CD14-positive monocyte (primary cell): Measurements from ENCODE around the gene LETM1. TPM values are rescaled to one million over a fixed set of nuclear protein-coding genes. Genes with fewer than 3 reads are reported as not detected.

ENCODE experiments used
- DNase-seq, 3 donors: peaks; one replicate each; pipeline ENCODE4 v3.0.0-alpha.2; 2011 to 2022
- H2AFZ ChIP-seq: 2 replicates; pipeline ENCODE4 v1.6.0; 2012; ENCODE audit warnings: mild to moderate bottlenecking, low read depth, low read length, inconsistent platforms; ENCODE audit not compliant: insufficient read depth, poor library complexity, severe bottlenecking
- H3K27ac ChIP-seq, 2 donors: 1 replicate in 1 of 2; 2 replicates in 1 of 2; pipeline ENCODE4 v1.5.1; 2012 to 2013; ENCODE audit warnings: low read length in 2 of 2, control low read depth in 1 of 2, inconsistent platforms in 1 of 2, low read depth in 1 of 2, mild to moderate bottlenecking in 1 of 2
- H3K27me3 ChIP-seq, 2 donors: one replicate each; pipeline versions ENCODE4 v1.6.0 to v1.6.1; 2011 to 2013; ENCODE audit warnings: low read length in 2 of 2; ENCODE audit not compliant: control insufficient read depth in 2 of 2, insufficient read depth in 2 of 2
- H3K36me3 ChIP-seq, 2 donors: replicated peaks in 1 of 2; 1 replicate in 1 of 2; 2 replicates in 1 of 2; pipeline versions ENCODE4 v1.5.1 to v1.6.1; 2012 to 2013; ENCODE audit warnings: low read length in 2 of 2, control low read depth in 1 of 2, inconsistent platforms in 1 of 2, mild to moderate bottlenecking in 1 of 2; ENCODE audit not compliant: insufficient read depth in 2 of 2, control insufficient read depth in 1 of 2
- H3K4me1 ChIP-seq, 2 donors: 1 replicate in 1 of 2; 2 replicates in 1 of 2; pipeline versions ENCODE4 v1.5.1 to v1.6.1; 2012 to 2013; ENCODE audit warnings: low read length in 2 of 2, control low read depth in 1 of 2, inconsistent platforms in 1 of 2, mild to moderate bottlenecking in 1 of 2, moderate library complexity in 1 of 2; ENCODE audit not compliant: insufficient read depth in 2 of 2, control insufficient read depth in 1 of 2
- H3K4me2 ChIP-seq: replicated peaks from 2 replicates; pipeline ENCODE3; 2012; ENCODE audit warnings: low read length, moderate library complexity, mild to moderate bottlenecking; ENCODE audit not compliant: poor library complexity, severe bottlenecking; ENCODE audit errors: extremely low read depth
- H3K4me3 ChIP-seq, 3 experiments: fragments of 200-600 bp in 1 of 3; sonication (generic) in 1 of 3; replicated peaks in 1 of 3; 1 replicate in 2 of 3; 2 replicates in 1 of 3; pipeline ENCODE4 v1.5.1; 2011 to 2013; ENCODE audit warnings: low read length in 3 of 3, mild to moderate bottlenecking in 3 of 3, control low read depth in 2 of 3, low read depth in 2 of 3, inconsistent platforms in 1 of 3, moderate library complexity in 1 of 3
- H3K79me2 ChIP-seq: 2 replicates; pipeline ENCODE4 v1.6.0; 2012; ENCODE audit warnings: mild to moderate bottlenecking, control low read depth, inconsistent platforms, low read length, moderate library complexity; ENCODE audit not compliant: insufficient read depth
- H3K9ac ChIP-seq: 2 replicates; pipeline ENCODE4 v1.6.0; 2017; ENCODE audit warnings: low read length, mild to moderate bottlenecking; ENCODE audit not compliant: insufficient read depth, poor library complexity, severe bottlenecking
- H3K9me3 ChIP-seq, 2 donors: replicated peaks in 1 of 2; 1 replicate in 1 of 2; 2 replicates in 1 of 2; pipeline versions ENCODE4 v1.5.1 to v1.6.1; 2012 to 2013; ENCODE audit warnings: low read length in 2 of 2, control low read depth in 1 of 2; ENCODE audit not compliant: control insufficient read depth in 1 of 2, insufficient read depth in 1 of 2
- H4K20me1 ChIP-seq: 2 replicates; pipeline ENCODE4 v1.6.0; 2012; ENCODE audit warnings: mild to moderate bottlenecking, low read length, control low read depth, moderate library complexity; ENCODE audit not compliant: insufficient read depth
- H3K27ac Mint-ChIP-seq, 7 donors: one replicate each; pipeline ENCODE4 v1.8.0; 2020; ENCODE audit warnings: mild to moderate bottlenecking in 7 of 7, mixed read lengths in 7 of 7, moderate library complexity in 6 of 7, inconsistent platforms in 2 of 7
- H3K27me3 Mint-ChIP-seq, 3 donors: one replicate each; pipeline ENCODE4 v1.8.0; 2021 to 2022; ENCODE audit warnings: low read depth in 3 of 3, mild to moderate bottlenecking in 3 of 3, mixed read lengths in 3 of 3, moderate library complexity in 3 of 3, inconsistent platforms in 1 of 3
- H3K36me3 Mint-ChIP-seq, 2 donors: one replicate each; pipeline ENCODE4 v1.8.0; 2020; ENCODE audit warnings: mixed read lengths in 2 of 2, inconsistent platforms in 1 of 2, mild to moderate bottlenecking in 1 of 2
- H3K4me1 Mint-ChIP-seq: one replicate; pipeline ENCODE4 v1.8.0; 2020; ENCODE audit warnings: mild to moderate bottlenecking, mixed read lengths
- H3K4me3 Mint-ChIP-seq, 2 donors: one replicate each; pipeline ENCODE4 v1.8.0; 2020; ENCODE audit warnings: mild to moderate bottlenecking in 2 of 2, mixed read lengths in 2 of 2, moderate library complexity in 1 of 2
- H3K9me3 Mint-ChIP-seq, 7 donors: one replicate each; pipeline ENCODE4 v1.8.0; 2020 to 2022; ENCODE audit warnings: mixed read lengths in 7 of 7, mild to moderate bottlenecking in 6 of 7, moderate library complexity in 6 of 7, inconsistent platforms in 2 of 7
- WGBS: methylation state at CpG from one replicate; pipeline ENCODE4 v1.1.5; 2013; ENCODE audit warnings: missing lambda C conversion rate; ENCODE audit not compliant: insufficient coverage; 5-methylcytosine and 5-hydroxymethylcytosine counted together
- intact Hi-C, 2 donors: fragments of 100-400 bp; cut with micrococcal nuclease; formaldehyde crosslinking; loops; one replicate each; pipeline versions ENCODE4 v1.15.0 to v1.15.1; 2023
- polyA plus RNA-seq, 3 donors: library from polyadenylated mRNA; depleted of rRNA in 1 of 3; unstranded in 2 of 3; stranded (reverse) in 1 of 3; fragments of 300-500 nt in 2 of 3; fragments of >200 nt in 1 of 3; fragmentation: Illumina TruSeq in 2 of 3; gene quantifications; 1 replicate in 2 of 3; 2 replicates in 1 of 3; pipeline ENCODE4 v1.2.3, GENCODE V29; 2012 to 2021
- TF ChIP-seq, protein P1 (sequence below): fragments of 200-600 bp; IDR thresholded peaks from one replicate; pipeline ENCODE4 v1.8.0; 2022; ENCODE audit warnings: antibody characterized with exemption, mild to moderate bottlenecking

Gene LETM1
- polyA plus RNA-seq, 3 donors = 6.2 to 18.6 (median 9.0) TPM

DNA sequence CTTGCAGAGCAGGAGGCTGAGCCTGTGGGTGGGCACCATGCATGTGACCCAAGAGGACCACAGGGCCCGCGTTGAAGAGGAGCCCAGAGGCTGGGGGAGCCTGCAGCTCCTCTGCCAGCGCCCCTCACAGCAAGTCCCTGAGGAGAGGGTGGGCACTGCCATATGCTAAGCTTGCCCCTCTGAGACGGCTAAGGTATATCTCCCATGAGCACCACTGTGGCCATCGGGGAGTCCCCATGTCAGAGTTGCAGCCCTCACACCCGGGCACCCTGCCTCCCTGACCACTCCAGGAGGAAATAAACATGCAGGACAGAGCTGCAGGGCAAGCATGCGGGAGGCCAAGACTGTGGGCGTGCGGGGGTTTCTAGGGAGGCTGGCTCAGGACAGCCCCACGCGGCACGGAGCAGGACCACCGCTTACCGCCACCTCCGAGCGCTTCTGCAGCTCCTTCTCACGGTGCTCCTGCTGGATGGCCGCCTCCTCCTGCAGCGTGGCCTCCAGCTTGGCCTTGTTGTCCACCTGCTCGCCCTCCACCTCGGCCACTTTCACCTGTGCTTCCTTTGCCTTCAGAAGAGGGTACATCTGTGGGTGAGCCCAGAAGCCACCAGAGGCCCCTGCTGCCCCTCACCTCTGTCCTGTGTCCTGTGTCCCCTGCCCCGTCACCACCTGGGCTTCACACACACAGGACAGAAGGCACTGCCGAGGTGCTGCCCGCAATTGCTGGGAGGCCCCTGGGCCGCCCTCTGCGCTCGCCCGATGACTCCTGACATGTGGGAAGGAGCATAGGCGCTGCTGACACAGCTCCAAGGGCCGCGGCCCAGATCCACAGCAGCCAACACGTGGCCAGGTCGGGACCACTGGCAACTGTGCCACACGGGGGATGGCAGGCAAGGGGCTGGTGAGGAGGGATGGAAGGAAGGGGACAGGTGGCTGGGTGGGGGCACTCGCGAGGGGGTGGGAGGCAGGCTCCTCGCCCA, 33.1 kb downstream of the LETM1 start:
- no peaks in the 10 kb centered on the region for H3K79me2 ChIP-seq
- no peaks in the 10 kb centered on the region for H3K4me1 ChIP-seq
- no peak for DNase-seq
- no peaks in the 10 kb centered on the region for H3K27me3 ChIP-seq
- no peak overlapping the region for H3K9ac ChIP-seq
- 96% methylated on average over 30 of the region's 37 CpGs for WGBS
- Mint-ChIP-seq H3K4me1 (no peaks in the 10 kb centered on the region), H3K9me3 (no peaks in the 10 kb centered on the region), H3K27me3 (no peaks in the 10 kb centered on the region), H3K4me3 (no peak overlapping the region), H3K36me3 (peaks cover 72 to 88% of the 10 kb centered on the region in 2 donors), H3K27ac (no peak overlapping the region)
- H3K27ac ChIP-seq = no peak overlapping the region
- H3K4me3 ChIP-seq = no peak overlapping the region
- intact Hi-C loops = no loop called here
- no peaks in the 10 kb centered on the region for H4K20me1 ChIP-seq
- H3K36me3 ChIP-seq = peaks cover 72 to 91% of the 10 kb centered on the region in 2 donors
- H3K9me3 ChIP-seq = no peaks in the 10 kb centered on the region
- TF ChIP-seq, protein P1, sequence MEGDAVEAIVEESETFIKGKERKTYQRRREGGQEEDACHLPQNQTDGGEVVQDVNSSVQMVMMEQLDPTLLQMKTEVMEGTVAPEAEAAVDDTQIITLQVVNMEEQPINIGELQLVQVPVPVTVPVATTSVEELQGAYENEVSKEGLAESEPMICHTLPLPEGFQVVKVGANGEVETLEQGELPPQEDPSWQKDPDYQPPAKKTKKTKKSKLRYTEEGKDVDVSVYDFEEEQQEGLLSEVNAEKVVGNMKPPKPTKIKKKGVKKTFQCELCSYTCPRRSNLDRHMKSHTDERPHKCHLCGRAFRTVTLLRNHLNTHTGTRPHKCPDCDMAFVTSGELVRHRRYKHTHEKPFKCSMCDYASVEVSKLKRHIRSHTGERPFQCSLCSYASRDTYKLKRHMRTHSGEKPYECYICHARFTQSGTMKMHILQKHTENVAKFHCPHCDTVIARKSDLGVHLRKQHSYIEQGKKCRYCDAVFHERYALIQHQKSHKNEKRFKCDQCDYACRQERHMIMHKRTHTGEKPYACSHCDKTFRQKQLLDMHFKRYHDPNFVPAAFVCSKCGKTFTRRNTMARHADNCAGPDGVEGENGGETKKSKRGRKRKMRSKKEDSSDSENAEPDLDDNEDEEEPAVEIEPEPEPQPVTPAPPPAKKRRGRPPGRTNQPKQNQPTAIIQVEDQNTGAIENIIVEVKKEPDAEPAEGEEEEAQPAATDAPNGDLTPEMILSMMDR = no peak
- H2AFZ ChIP-seq = no peak overlapping the region
- H3K4me2 ChIP-seq = no peak overlapping the region

DNA sequence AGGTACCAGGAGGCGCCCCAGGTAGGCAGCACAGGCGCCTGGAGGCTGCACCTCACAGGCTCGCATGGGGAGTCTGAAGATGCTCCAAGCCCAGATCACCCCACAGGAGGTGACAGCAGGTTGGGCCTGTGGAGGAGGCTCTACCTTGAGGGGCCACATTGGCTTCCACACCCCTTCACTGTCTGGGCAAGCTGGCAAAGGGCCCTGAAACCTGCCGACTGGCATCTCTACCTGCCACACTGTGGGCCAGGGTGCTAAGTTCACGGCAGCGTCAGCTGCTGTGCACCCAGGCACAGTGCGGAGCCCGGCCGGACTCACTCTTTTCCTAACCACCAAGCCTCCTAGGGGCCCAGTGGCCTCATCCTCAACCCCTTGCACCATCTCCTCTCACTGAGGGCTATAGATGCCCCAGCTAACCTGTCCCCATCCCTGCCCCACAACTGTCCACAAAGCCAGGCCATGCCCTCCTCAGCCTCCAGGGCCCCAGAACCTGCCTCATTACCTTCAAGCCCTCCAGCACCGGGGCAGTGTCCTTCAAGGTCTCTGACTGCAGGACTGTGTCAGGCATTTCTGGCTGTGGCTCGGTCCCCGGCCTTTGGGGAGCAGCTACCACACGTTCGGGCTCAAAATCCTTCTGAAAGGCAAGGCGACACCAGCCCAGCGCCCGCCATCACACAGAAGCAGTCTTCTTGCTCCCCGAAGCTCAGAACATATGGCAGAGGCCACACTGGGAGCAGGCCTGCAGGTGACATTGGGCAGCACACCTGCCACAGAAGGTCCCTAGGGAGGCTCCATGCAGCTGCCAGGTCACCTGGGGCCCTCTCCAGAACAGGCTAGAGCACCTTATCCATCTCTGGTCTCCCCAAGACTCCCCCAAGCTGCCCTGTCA, 34.0 kb downstream of the LETM1 start:
- Mint-ChIP-seq H3K4me1 (no peaks in the 10 kb centered on the region), H3K27me3 (no peaks in the 10 kb centered on the region), H3K4me3 (no peak overlapping the region), H3K27ac (peak overlapping the region in 2 of 7 donors; percentile 37 to 52), H3K9me3 (no peaks in the 10 kb centered on the region), H3K36me3 (peaks cover 78 to 95% of the 10 kb centered on the region in 2 donors)
- TF ChIP-seq, protein P1 = no peak
- intact Hi-C loops = no loop called here
- H3K9ac ChIP-seq = no peak overlapping the region
- H3K4me1 ChIP-seq = no peaks in the 10 kb centered on the region
- H2AFZ ChIP-seq = no peak overlapping the region
- peaks cover 73 to 99% of the 10 kb centered on the region in 2 donors for H3K36me3 ChIP-seq
- DNase-seq = no peak
- no peaks in the 10 kb centered on the region for H3K27me3 ChIP-seq
- H3K79me2 ChIP-seq = no peaks in the 10 kb centered on the region
- WGBS = 98% methylated on average over 15 of the region's 18 CpGs
- H3K4me2 ChIP-seq = no peak overlapping the region
- H3K27ac ChIP-seq = no peak overlapping the region
- no peaks in the 10 kb centered on the region for H3K9me3 ChIP-seq
- no peaks in the 10 kb centered on the region for H4K20me1 ChIP-seq
- H3K4me3 ChIP-seq = no peak overlapping the region
